HEK293T (cell line): Measurements from ENCODE around the gene COMP.

Source experiments
- ARNT ChIP-seq: fragments of 450-650 bp; IDR thresholded peaks from 2 replicates; pipeline ENCODE4 v1.6.1; 2017; ENCODE audit warnings: mild to moderate bottlenecking
- BHLHE40 ChIP-seq: fragments of 450-650 bp; IDR thresholded peaks from 2 replicates; pipeline ENCODE4 v1.6.1; 2016; ENCODE audit warnings: mild to moderate bottlenecking, moderate library complexity, borderline replicate concordance
- CTBP1 ChIP-seq: fragments of 450-650 bp; IDR thresholded peaks from 2 replicates; pipeline ENCODE4 v1.6.1; 2016; ENCODE audit warnings: borderline replicate concordance
- ELF4 ChIP-seq: fragments of 450-650 bp; IDR thresholded peaks from 2 replicates; pipeline ENCODE4 v1.6.1; 2017; ENCODE audit warnings: antibody characterized with exemption
- FOXA1 ChIP-seq: fragments of 450-650 bp; IDR thresholded peaks from 2 replicates; pipeline ENCODE4 v1.6.1; 2016; ENCODE audit warnings: mild to moderate bottlenecking
- FOXK2 ChIP-seq: fragments of 450-650 bp; IDR thresholded peaks from 2 replicates; pipeline ENCODE4 v1.6.1; 2016; ENCODE audit warnings: mild to moderate bottlenecking
- FOXM1 ChIP-seq: fragments of 450-650 bp; IDR thresholded peaks from 2 replicates; pipeline ENCODE4 v1.6.1; 2017; ENCODE audit warnings: mild to moderate bottlenecking, borderline replicate concordance
- LEF1 ChIP-seq: fragments of 450-650 bp; IDR thresholded peaks from 2 replicates; pipeline ENCODE4 v1.6.1; 2017; ENCODE audit warnings: mild to moderate bottlenecking, borderline replicate concordance
- NFRKB ChIP-seq: fragments of 450-650 bp; IDR thresholded peaks from 2 replicates; pipeline ENCODE4 v1.6.1; 2016; ENCODE audit warnings: mild to moderate bottlenecking, moderate library complexity
- PKNOX1 ChIP-seq: fragments of 450-650 bp; IDR thresholded peaks from 2 replicates; pipeline ENCODE4 v1.6.1; 2016
- SP1 ChIP-seq: fragments of 450-650 bp; IDR thresholded peaks from 2 replicates; pipeline ENCODE4 v1.6.1; 2017
- SUZ12 ChIP-seq: fragments of 450-650 bp; IDR thresholded peaks from 2 replicates; pipeline ENCODE4 v1.6.1; 2016; ENCODE audit warnings: mild to moderate bottlenecking
- TARDBP ChIP-seq: fragments of 450-650 bp; IDR thresholded peaks from 2 replicates; pipeline ENCODE4 v1.6.1; 2016
- ZNF384 ChIP-seq: fragments of 450-650 bp; IDR thresholded peaks from 2 replicates; pipeline ENCODE4 v1.6.1; 2016

DNA sequence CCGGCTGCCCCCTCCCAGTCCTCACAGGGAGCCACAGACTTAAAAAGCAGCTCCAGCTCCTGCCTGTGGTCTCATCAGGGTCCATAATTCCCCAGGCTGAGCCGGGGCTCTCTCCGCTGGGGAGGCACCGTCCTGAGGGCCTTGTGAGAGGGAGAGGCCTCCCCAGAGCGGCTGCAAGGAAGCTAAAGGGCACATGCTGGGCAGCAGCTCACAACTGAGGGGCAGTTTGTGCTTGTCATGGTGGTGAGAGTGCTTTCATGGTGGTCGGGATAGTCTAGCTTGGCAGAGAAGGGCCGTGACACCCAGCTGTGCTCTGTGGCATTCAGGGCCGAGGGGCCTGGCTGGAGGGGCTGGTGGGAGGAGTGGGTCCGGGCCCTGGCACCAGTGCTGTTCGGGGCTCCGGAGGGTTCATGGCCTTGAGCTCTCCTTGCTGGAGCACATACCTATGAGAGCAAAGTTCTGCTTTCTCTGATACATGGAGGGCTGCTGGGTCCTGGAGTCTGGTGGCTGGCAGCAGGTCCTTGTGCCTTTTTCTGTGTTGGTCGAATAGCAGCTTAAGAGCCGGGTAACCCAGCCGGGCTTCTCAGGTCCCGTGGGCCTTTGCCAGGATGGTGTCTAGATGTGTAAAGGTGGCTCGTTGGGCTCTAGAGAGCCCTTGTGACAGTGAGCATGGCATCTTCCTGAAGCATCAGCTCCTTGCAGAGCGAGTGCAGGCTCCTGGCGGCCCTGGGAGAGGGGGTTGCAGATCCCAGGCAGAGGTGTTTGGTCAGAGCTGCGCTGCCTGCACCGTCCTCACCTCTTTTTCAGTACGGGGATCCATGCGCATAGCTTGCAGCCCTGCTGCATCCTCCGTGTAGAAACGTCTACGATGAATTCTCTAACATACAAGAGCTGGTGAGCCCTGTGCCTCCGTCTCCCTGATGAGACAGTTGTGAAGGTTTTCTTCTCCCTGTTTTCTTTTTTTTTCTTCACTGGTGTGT lies 49.5 kb upstream of the COMP start:
- TF ChIP-seq NFRKB (no peak), SP1 (no peak), PKNOX1 (no peak), FOXM1 (no peak), CTBP1 (no peak), SUZ12 (no peak), ZNF384 (no peak), FOXK2 (no peak), ELF4 (no peak), BHLHE40 (no peak), TARDBP (no peak), LEF1 (no peak), ARNT (no peak), FOXA1 (no peak)
